ENCODE measurements around the gene IFT27. TPM values are rescaled to one million over a fixed set of nuclear protein-coding genes. Genes with fewer than 3 reads are reported as not detected.

The IFT27 gene
- total RNA-seq, 2 experiments from 2014 or later = 14.9 to 21.6 TPM

GRCh38 chr22:36763576-36763975 lies 12.3 kb downstream of the IFT27 start:
- intact Hi-C loops (cut with DNase I, micrococcal nuclease) = no loop called here
- H3K27me3 Mint-ChIP-seq = no peaks in the 10 kb centered on the region
- H3K9me3 Mint-ChIP-seq (ENCODE audit: low read depth) = no peaks in the 10 kb centered on the region
- H3K4me1 Mint-ChIP-seq = no peaks in the 10 kb centered on the region
- ChIA-PET POLR2A (no interaction called here), CTCF (interaction anchor here (1.1 kb wide), 1 partner anchor 10 kb away, joined by 3 read pairs; no protein-coding TSS in a partner anchor)
- peaks cover 1% of the 10 kb centered on the region for H3K36me3 Mint-ChIP-seq (ENCODE audit: low read depth)
- ATAC-seq (no peak), DNase-seq (no peak)
- no peak overlapping the region for H3K4me3 Mint-ChIP-seq
- H3K27ac Mint-ChIP-seq = no peak overlapping the region

GRCh38 chr22:36762687-36763260 lies 13.1 kb downstream of the IFT27 start:
- peaks cover 1% of the 10 kb centered on the region for H3K36me3 Mint-ChIP-seq (ENCODE audit: low read depth)
- intact Hi-C loops (cut with DNase I, micrococcal nuclease) = no loop called here
- H3K4me1 Mint-ChIP-seq = no peaks in the 10 kb centered on the region
- no peaks in the 10 kb centered on the region for H3K27me3 Mint-ChIP-seq
- ATAC-seq (no peak), DNase-seq (no peak)
- POLR2A ChIA-PET = no interaction called here
- no peak overlapping the region for H3K4me3 Mint-ChIP-seq
- no peak overlapping the region for H3K27ac Mint-ChIP-seq
- CTCF ChIA-PET = no interaction called here
- H3K9me3 Mint-ChIP-seq (ENCODE audit: low read depth) = no peaks in the 10 kb centered on the region

- Mint-ChIP-seq H3K36me3 (ENCODE audit: low read depth) (peaks cover 1% of the 10 kb centered on the region), H3K9me3 (ENCODE audit: low read depth) (no peaks in the 10 kb centered on the region), H3K4me3 (no peak overlapping the region), H3K4me1 (no peaks in the 10 kb centered on the region), H3K27ac (no peak overlapping the region), H3K27me3 (no peaks in the 10 kb centered on the region)
- ChIA-PET CTCF (interaction anchor here (0.8 kb wide), 1 partner anchor 218 kb away, joined by 3 read pairs; no protein-coding TSS in a partner anchor), POLR2A (no interaction called here)
- intact Hi-C loops (cut with DNase I, micrococcal nuclease) = no loop called here
- DNase-seq (no peak), ATAC-seq (no peak)
Observed at GRCh38 chr22:36761553-36762240, 14.2 kb downstream of the IFT27 start.

- intact Hi-C loops (cut with DNase I, micrococcal nuclease) = no loop called here
- ChIA-PET CTCF (no interaction called here), POLR2A (no interaction called here)
- H3K27me3 Mint-ChIP-seq = no peaks in the 10 kb centered on the region
- DNase-seq (no peak), ATAC-seq (no peak)
- H3K9me3 Mint-ChIP-seq (ENCODE audit: low read depth) = no peaks in the 10 kb centered on the region
- no peak overlapping the region for H3K4me3 Mint-ChIP-seq
- H3K27ac Mint-ChIP-seq = no peak overlapping the region
- H3K36me3 Mint-ChIP-seq (ENCODE audit: low read depth) = peaks cover 1% of the 10 kb centered on the region
- no peaks in the 10 kb centered on the region for H3K4me1 Mint-ChIP-seq
Observed at GRCh38 chr22:36760786-36761185, 15.1 kb downstream of the IFT27 start.

- Mint-ChIP-seq H3K9me3 (ENCODE audit: low read depth) (no peaks in the 10 kb centered on the region), H3K36me3 (ENCODE audit: low read depth) (peaks cover 1% of the 10 kb centered on the region), H3K4me3 (no peak overlapping the region), H3K27ac (no peak overlapping the region), H3K4me1 (no peaks in the 10 kb centered on the region), H3K27me3 (peaks cover under 1% of the 10 kb centered on the region)
- DNase-seq = no peak
- intact Hi-C loops (cut with DNase I, micrococcal nuclease) = no loop called here
- ChIA-PET POLR2A (no interaction called here), CTCF (interaction anchor here (0.6 to 1.2 kb wide), 3 partner anchors 10 to 93 kb away, joined by 4 to 5 read pairs (median 4); partner anchors contain the start of gene IFT27)
- no peak for ATAC-seq
Observed at GRCh38 chr22:36759481-36760159, 16.3 kb downstream of the IFT27 start.

- Mint-ChIP-seq H3K27me3 (peaks cover 2% of the 10 kb centered on the region), H3K27ac (no peak overlapping the region), H3K4me3 (no peak overlapping the region), H3K4me1 (no peaks in the 10 kb centered on the region), H3K36me3 (ENCODE audit: low read depth) (peaks cover 1% of the 10 kb centered on the region), H3K9me3 (ENCODE audit: low read depth) (no peaks in the 10 kb centered on the region)
- CTCF ChIA-PET = interaction anchor here (0.8 to 3.4 kb wide), 6 partner anchors 9 to 258 kb away, joined by 3 to 18 read pairs (median 4); partner anchors contain the start of gene IFT27
- DNase-seq = no peak
- intact Hi-C loops (cut with DNase I, micrococcal nuclease) = no loop called here
- ATAC-seq = no peak
- POLR2A ChIA-PET = no interaction called here
Observed at GRCh38 chr22:36758792-36759271, 17.1 kb downstream of the IFT27 start.

GRCh38 chr22:36757668-36758211 lies 18.2 kb downstream of the IFT27 start:
- peak; percentile 93 for ATAC-seq

GRCh38 chr22:36756746-36757655 lies 18.9 kb downstream of the IFT27 start:
- intact Hi-C loops (cut with DNase I, micrococcal nuclease) = loop anchor here (1.0 kb wide), 3 partner anchors 17 to 221 kb away; no protein-coding TSS in a partner anchor
- Mint-ChIP-seq H3K4me3 (no peak overlapping the region), H3K4me1 (no peaks in the 10 kb centered on the region), H3K27ac (peak overlapping the region; percentile 37), H3K9me3 (ENCODE audit: low read depth) (no peaks in the 10 kb centered on the region), H3K36me3 (ENCODE audit: low read depth) (no peaks in the 10 kb centered on the region), H3K27me3 (peaks cover 4% of the 10 kb centered on the region)
- POLR2A ChIA-PET = no interaction called here
- ATAC-seq = no peak
- CTCF ChIA-PET = interaction anchor here (0.6 to 3.4 kb wide), 13 partner anchors 9 to 1306 kb away, joined by 3 to 18 read pairs (median 3); partner anchors contain the start of gene IFT27
- DNase-seq = no peak

More at GRCh38 chr22:36757668-36758211, 18.2 kb downstream of the IFT27 start:
- Mint-ChIP-seq H3K27ac (peak overlapping the region; percentile 37), H3K36me3 (ENCODE audit: low read depth) (peaks cover 1% of the 10 kb centered on the region), H3K4me1 (no peaks in the 10 kb centered on the region), H3K27me3 (peaks cover 4% of the 10 kb centered on the region), H3K9me3 (ENCODE audit: low read depth) (no peaks in the 10 kb centered on the region), H3K4me3 (no peak overlapping the region)
- ChIA-PET POLR2A (no interaction called here), CTCF (interaction anchor here (0.6 to 3.4 kb wide), 15 partner anchors 8 to 1306 kb away, joined by 3 to 18 read pairs (median 4); partner anchors contain the start of gene IFT27)
- intact Hi-C loops (cut with DNase I, micrococcal nuclease) = loop anchor here (1.0 kb wide), 3 partner anchors 17 to 221 kb away; no protein-coding TSS in a partner anchor
- peak; percentile 89 for DNase-seq

- no peak for DNase-seq
- no peaks in the 10 kb centered on the region for H3K36me3 Mint-ChIP-seq (ENCODE audit: low read depth)
- no peak for ATAC-seq
- H3K27me3 Mint-ChIP-seq = peaks cover 4% of the 10 kb centered on the region
- no peak overlapping the region for H3K27ac Mint-ChIP-seq
- ChIA-PET POLR2A (interaction anchor here (0.6 kb wide), 1 partner anchor 31 kb away, joined by 3 read pairs; no protein-coding TSS in a partner anchor), CTCF (interaction anchor here (0.7 to 3.4 kb wide), 4 partner anchors 12 to 26 kb away, joined by 3 to 18 read pairs (median 6); partner anchors contain the start of gene IFT27)
- H3K4me1 Mint-ChIP-seq = no peaks in the 10 kb centered on the region
- no peak overlapping the region for H3K4me3 Mint-ChIP-seq
- intact Hi-C loops (cut with DNase I, micrococcal nuclease) = no loop called here
- no peaks in the 10 kb centered on the region for H3K9me3 Mint-ChIP-seq (ENCODE audit: low read depth)
Observed at GRCh38 chr22:36756031-36756430, 19.9 kb downstream of the IFT27 start.

GRCh38 chr22:36755316-36755715 lies 20.6 kb downstream of the IFT27 start:
- no peak for DNase-seq
- intact Hi-C loops (cut with DNase I, micrococcal nuclease) = no loop called here
- Mint-ChIP-seq H3K4me3 (no peak overlapping the region), H3K27me3 (peaks cover 4% of the 10 kb centered on the region), H3K4me1 (no peaks in the 10 kb centered on the region), H3K9me3 (ENCODE audit: low read depth) (no peaks in the 10 kb centered on the region), H3K36me3 (ENCODE audit: low read depth) (no peaks in the 10 kb centered on the region), H3K27ac (no peak overlapping the region)
- ATAC-seq = no peak
- ChIA-PET POLR2A (interaction anchor here (0.6 kb wide), 1 partner anchor 31 kb away, joined by 3 read pairs; no protein-coding TSS in a partner anchor), CTCF (interaction anchor here (1.0 to 3.4 kb wide), 3 partner anchors 11 to 20 kb away, joined by 3 to 18 read pairs (median 4); partner anchors contain the start of gene IFT27)
